CD4-positive, alpha-beta T cell (primary cell): ENCODE measurements around the gene PGM1. TPM values are rescaled to one million over a fixed set of nuclear protein-coding genes. Genes with fewer than 3 reads are reported as not detected.

Source experiments
- ATAC-seq: fragments of 200-7000 bp; cut with Tn5 transposase; one replicate; pipeline ENCODE4 v1.10.0; 2022; ENCODE audit warnings: mild to moderate bottlenecking; ENCODE audit not compliant: poor library complexity
- CTCF ChIA-PET: fragments of 350-600 bp; sonication (Branson Sonifier 250); formaldehyde crosslinking; loops from one replicate; lab custom pipeline; 2021; ENCODE audit warnings: antibody characterized with exemption, inconsistent platforms; lab: Charles Lee
- POLR2A ChIA-PET: fragments of 350-600 bp; sonication (Branson Sonifier 250); formaldehyde crosslinking; loops from one replicate; lab custom pipeline; 2021; ENCODE audit warnings: antibody characterized with exemption, inconsistent platforms; lab: Charles Lee
- DNase-seq, 14 experiments: peaks; one replicate each; pipeline ENCODE4 v3.0.0-alpha.2; 2013 to 2020; ENCODE audit warnings: mixed read lengths in 2 of 14
- H3K27ac ChIP-seq, 2 donors: one replicate each; pipeline versions ENCODE4 v1.5.1 to v1.7.0; 2013; ENCODE audit warnings: low read length in 2 of 2, low read depth in 1 of 2, mild to moderate bottlenecking in 1 of 2
- H3K27me3 ChIP-seq, 2 experiments: 1 replicate in 1 of 2; 2 replicates in 1 of 2; pipeline versions ENCODE4 v1.6.1 to v1.7.0; 2013; ENCODE audit warnings: low read length in 2 of 2, control low read depth in 1 of 2, mild to moderate bottlenecking in 1 of 2, moderate library complexity in 1 of 2; ENCODE audit not compliant: insufficient read depth in 2 of 2, control insufficient read depth in 1 of 2
- H3K36me3 ChIP-seq: one replicate; pipeline ENCODE4 v1.6.1; 2013; ENCODE audit warnings: low read length, control low read depth; ENCODE audit not compliant: insufficient read depth
- H3K4me1 ChIP-seq: one replicate; pipeline ENCODE4 v1.6.1; 2013; ENCODE audit warnings: low read length, control low read depth; ENCODE audit not compliant: insufficient read depth
- H3K4me3 ChIP-seq: one replicate; pipeline ENCODE4 v1.5.1; 2013; ENCODE audit warnings: mild to moderate bottlenecking, low read length, moderate library complexity
- H3K9me3 ChIP-seq, 2 experiments: 1 replicate in 1 of 2; 2 replicates in 1 of 2; pipeline versions ENCODE4 v1.6.1 to v1.7.0; 2013; ENCODE audit warnings: low read length in 2 of 2, mild to moderate bottlenecking in 2 of 2, control low read depth in 1 of 2, moderate library complexity in 1 of 2; ENCODE audit not compliant: control insufficient read depth in 1 of 2, insufficient read depth in 1 of 2
- H3K27ac Mint-ChIP-seq: one replicate; pipeline ENCODE4 v1.8.0; 2020; ENCODE audit warnings: mixed read lengths
- H3K27me3 Mint-ChIP-seq: one replicate; pipeline ENCODE4 v1.8.0; 2021; ENCODE audit warnings: mixed read lengths
- H3K36me3 Mint-ChIP-seq: one replicate; pipeline ENCODE4 v1.8.0; 2021; ENCODE audit warnings: low read depth, mixed read lengths
- H3K4me1 Mint-ChIP-seq: one replicate; pipeline ENCODE4 v1.8.0; 2021; ENCODE audit warnings: low read depth, mixed read lengths
- H3K4me3 Mint-ChIP-seq: one replicate; pipeline ENCODE4 v1.8.0; 2020; ENCODE audit warnings: mild to moderate bottlenecking, mixed read lengths
- H3K9me3 Mint-ChIP-seq: one replicate; pipeline ENCODE4 v1.8.0; 2020; ENCODE audit warnings: mixed read lengths
- CTCF ChIP-seq: fragments of 200-600 bp; IDR thresholded peaks from one replicate; pipeline ENCODE4 v1.8.0; 2022; ENCODE audit warnings: antibody characterized with exemption, mild to moderate bottlenecking
- intact Hi-C, 2 experiments: fragments of 100-400 bp; cut with DNase I in 1 of 2; cut with micrococcal nuclease in 1 of 2; formaldehyde crosslinking; loops; one replicate each; pipeline versions ENCODE4 v1.15.1 to v1.9.0; 2023 to 2025; cut with DNase I, micrococcal nuclease
- total RNA-seq, 174 experiments: library from RNA in 2 of 174; stranded (reverse) in 2 of 174; gene quantifications; one replicate each; pipeline ENCODE4 v1.2.3 and lab custom pipeline; 2021 to 2026

Gene PGM1
- total RNA-seq, 2 experiments from 2014 or later, result 5.4 to 5.6 TPM

DNA sequence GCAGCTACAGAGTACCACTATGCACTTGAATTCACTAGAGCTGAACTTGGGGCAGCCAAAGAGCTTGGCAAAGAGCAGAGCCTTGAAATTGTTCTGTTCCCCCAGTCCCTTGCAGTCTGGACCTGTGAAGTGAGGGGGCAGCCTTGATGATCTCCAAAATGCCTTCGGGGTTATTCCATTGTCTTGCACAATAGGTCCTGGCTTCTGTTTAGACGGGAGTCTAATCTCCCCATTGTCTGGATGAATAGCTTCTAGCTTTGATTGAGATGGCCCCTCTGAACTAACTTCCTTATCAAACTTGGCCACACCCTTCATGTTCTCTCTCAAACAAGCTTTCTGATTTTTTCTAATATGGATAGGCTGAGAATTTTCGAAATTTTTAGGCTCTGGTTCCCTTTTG, 72.6 kb downstream of the PGM1 start:
- no peak overlapping the region for H3K27ac ChIP-seq
- DNase-seq, result no peak
- no peak overlapping the region for H3K4me3 ChIP-seq
- H3K9me3 ChIP-seq, result peaks cover 0 to 7% of the 10 kb centered on the region in 2 experiments
- Mint-ChIP-seq H3K27ac (no peak overlapping the region), H3K36me3 (peaks cover 16% of the 10 kb centered on the region), H3K4me1 (no peaks in the 10 kb centered on the region), H3K9me3 (peaks cover 9% of the 10 kb centered on the region), H3K4me3 (no peak overlapping the region), H3K27me3 (no peaks in the 10 kb centered on the region)
- TF ChIP-seq CTCF, result no peak
- ChIA-PET POLR2A (no interaction called here), CTCF (no interaction called here)
- no peaks in the 10 kb centered on the region for H3K27me3 ChIP-seq
- H3K36me3 ChIP-seq, result no peaks in the 10 kb centered on the region
- intact Hi-C loops, result no loop called here
- H3K4me1 ChIP-seq, result no peaks in the 10 kb centered on the region
- no peak for ATAC-seq

GRCh38 chr1:63668298-63668697, 75.1 kb downstream of the PGM1 start:
- H3K4me3 Mint-ChIP-seq, result no peak overlapping the region
- intact Hi-C loops, result no loop called here
- no peaks in the 10 kb centered on the region for H3K4me1 Mint-ChIP-seq
- Histone ChIP-seq H3K27ac (no peak overlapping the region), H3K9me3 (peaks cover 0 to 5% of the 10 kb centered on the region in 2 experiments), H3K4me3 (no peak overlapping the region), H3K36me3 (no peaks in the 10 kb centered on the region), H3K4me1 (no peaks in the 10 kb centered on the region), H3K27me3 (no peaks in the 10 kb centered on the region)
- peaks cover 9% of the 10 kb centered on the region for H3K9me3 Mint-ChIP-seq
- TF ChIP-seq CTCF, result no peak
- no peak overlapping the region for H3K27ac Mint-ChIP-seq
- no peak for ATAC-seq
- ChIA-PET POLR2A (no interaction called here), CTCF (interaction anchor here (0.6 kb wide), 1 partner anchor 726 kb away, joined by 4 read pairs; no protein-coding TSS in a partner anchor)
- DNase-seq, result no peak
- H3K36me3 Mint-ChIP-seq, result peaks cover 2% of the 10 kb centered on the region
- H3K27me3 Mint-ChIP-seq, result no peaks in the 10 kb centered on the region

GRCh38 chr1:63669151-63669961, 76.1 kb downstream of the PGM1 start:
- CTCF ChIA-PET, result no interaction called here
- no peak overlapping the region for H3K4me3 Mint-ChIP-seq

More at GRCh38 chr1:63669151-63669961, 76.1 kb downstream of the PGM1 start:
- H3K9me3 ChIP-seq, result peaks cover 0 to 5% of the 10 kb centered on the region in 2 experiments
- intact Hi-C loops, result no loop called here
- no peaks in the 10 kb centered on the region for H3K4me1 Mint-ChIP-seq
- H3K36me3 ChIP-seq, result no peaks in the 10 kb centered on the region
- peaks cover 9% of the 10 kb centered on the region for H3K9me3 Mint-ChIP-seq
- no peak for ATAC-seq
- H3K4me1 ChIP-seq, result no peaks in the 10 kb centered on the region
- no peak overlapping the region for H3K27ac Mint-ChIP-seq
- H3K4me3 ChIP-seq, result no peak overlapping the region
- no peaks in the 10 kb centered on the region for H3K27me3 ChIP-seq
- POLR2A ChIA-PET, result no interaction called here
- no peak overlapping the region for H3K27ac ChIP-seq
- no peaks in the 10 kb centered on the region for H3K36me3 Mint-ChIP-seq
- no peaks in the 10 kb centered on the region for H3K27me3 Mint-ChIP-seq
- TF ChIP-seq CTCF, result no peak
- no peak for DNase-seq
